ENCODE measurements around the gene CYP8B1.

DNA sequence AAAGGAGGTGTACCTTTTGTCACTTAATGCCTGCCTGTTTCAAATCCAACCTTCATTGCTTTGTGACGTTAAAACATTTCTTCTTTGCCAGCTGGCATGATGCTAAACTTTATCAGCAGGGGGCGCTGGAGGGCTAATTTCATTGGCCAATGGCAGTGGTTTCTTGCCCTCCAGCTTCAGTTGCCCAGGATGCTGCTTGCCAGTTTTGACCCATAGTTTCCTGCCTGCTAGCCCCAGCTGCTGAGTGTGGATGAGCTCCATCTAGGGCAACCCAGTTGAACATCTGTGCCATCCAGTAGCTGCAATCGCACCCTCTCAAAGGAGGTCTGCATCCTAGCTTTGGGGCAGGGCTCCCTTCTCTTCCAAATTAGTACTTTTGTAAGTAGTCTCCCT lies 44.4 kb downstream of the CYP8B1 start:
- TF ChIP-seq, protein P1, sequence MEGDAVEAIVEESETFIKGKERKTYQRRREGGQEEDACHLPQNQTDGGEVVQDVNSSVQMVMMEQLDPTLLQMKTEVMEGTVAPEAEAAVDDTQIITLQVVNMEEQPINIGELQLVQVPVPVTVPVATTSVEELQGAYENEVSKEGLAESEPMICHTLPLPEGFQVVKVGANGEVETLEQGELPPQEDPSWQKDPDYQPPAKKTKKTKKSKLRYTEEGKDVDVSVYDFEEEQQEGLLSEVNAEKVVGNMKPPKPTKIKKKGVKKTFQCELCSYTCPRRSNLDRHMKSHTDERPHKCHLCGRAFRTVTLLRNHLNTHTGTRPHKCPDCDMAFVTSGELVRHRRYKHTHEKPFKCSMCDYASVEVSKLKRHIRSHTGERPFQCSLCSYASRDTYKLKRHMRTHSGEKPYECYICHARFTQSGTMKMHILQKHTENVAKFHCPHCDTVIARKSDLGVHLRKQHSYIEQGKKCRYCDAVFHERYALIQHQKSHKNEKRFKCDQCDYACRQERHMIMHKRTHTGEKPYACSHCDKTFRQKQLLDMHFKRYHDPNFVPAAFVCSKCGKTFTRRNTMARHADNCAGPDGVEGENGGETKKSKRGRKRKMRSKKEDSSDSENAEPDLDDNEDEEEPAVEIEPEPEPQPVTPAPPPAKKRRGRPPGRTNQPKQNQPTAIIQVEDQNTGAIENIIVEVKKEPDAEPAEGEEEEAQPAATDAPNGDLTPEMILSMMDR (conservative IDR thresholded peaks at IDR 0.05 in 1 of 2, IDR thresholded peaks at IDR 0.05 in 1 of 2; ENCODE audit: low read depth in 1 of 2, low read length in 2 of 2), result peak; percentile 62 to 69
- no peak for TF ChIP-seq EZH2 (IDR thresholded peaks at IDR 0.05; ENCODE audit: low read length, missing control alignments)

All from fibroblast of lung (primary cell).